Osteocyte (in vitro differentiated cells): ENCODE results near the gene IL22RA1. TPM values are rescaled to one million over a fixed set of nuclear protein-coding genes. Genes with fewer than 3 reads are reported as not detected.

Source experiments
- DNase-seq: peaks from one replicate; pipeline ENCODE4 v3.0.0; 2021; ENCODE audit warnings: mixed read lengths; ENCODE audit not compliant: unreplicated experiment; ENCODE audit errors: extremely low spot score
- H3K27ac Mint-ChIP-seq: one replicate; pipeline ENCODE4 v1.8.0; 2021; ENCODE audit warnings: mild to moderate bottlenecking, mixed read lengths; ENCODE audit not compliant: unreplicated experiment
- H3K27me3 Mint-ChIP-seq: one replicate; pipeline ENCODE4 v1.8.0; 2021; ENCODE audit warnings: mixed read lengths; ENCODE audit not compliant: unreplicated experiment
- H3K36me3 Mint-ChIP-seq: one replicate; pipeline ENCODE4 v1.8.0; 2021; ENCODE audit warnings: mixed read lengths; ENCODE audit not compliant: unreplicated experiment
- H3K4me1 Mint-ChIP-seq: one replicate; pipeline ENCODE4 v1.8.0; 2021; ENCODE audit warnings: mixed read lengths; ENCODE audit not compliant: unreplicated experiment
- H3K4me3 Mint-ChIP-seq: one replicate; pipeline ENCODE4 v1.8.0; 2021; ENCODE audit warnings: mild to moderate bottlenecking, moderate library complexity, mixed read lengths; ENCODE audit not compliant: unreplicated experiment
- H3K9me3 Mint-ChIP-seq: one replicate; pipeline ENCODE4 v1.8.0; 2021; ENCODE audit warnings: mixed read lengths; ENCODE audit not compliant: unreplicated experiment
- total RNA-seq: library from RNA; stranded (reverse); gene quantifications from 2 replicates; pipeline ENCODE4 v1.2.1, GENCODE V29; 2021
- TF ChIP-seq, protein P1 (sequence below): fragments of 200-600 bp; sonication (generic); IDR thresholded peaks from 2 replicates; pipeline ENCODE4 v1.5.0; 2021; ENCODE audit warnings: antibody characterized with exemption, mild to moderate bottlenecking, moderate library complexity

IL22RA1 gene
- total RNA-seq, 1 donor from 2014 or later: not detected

DNA sequence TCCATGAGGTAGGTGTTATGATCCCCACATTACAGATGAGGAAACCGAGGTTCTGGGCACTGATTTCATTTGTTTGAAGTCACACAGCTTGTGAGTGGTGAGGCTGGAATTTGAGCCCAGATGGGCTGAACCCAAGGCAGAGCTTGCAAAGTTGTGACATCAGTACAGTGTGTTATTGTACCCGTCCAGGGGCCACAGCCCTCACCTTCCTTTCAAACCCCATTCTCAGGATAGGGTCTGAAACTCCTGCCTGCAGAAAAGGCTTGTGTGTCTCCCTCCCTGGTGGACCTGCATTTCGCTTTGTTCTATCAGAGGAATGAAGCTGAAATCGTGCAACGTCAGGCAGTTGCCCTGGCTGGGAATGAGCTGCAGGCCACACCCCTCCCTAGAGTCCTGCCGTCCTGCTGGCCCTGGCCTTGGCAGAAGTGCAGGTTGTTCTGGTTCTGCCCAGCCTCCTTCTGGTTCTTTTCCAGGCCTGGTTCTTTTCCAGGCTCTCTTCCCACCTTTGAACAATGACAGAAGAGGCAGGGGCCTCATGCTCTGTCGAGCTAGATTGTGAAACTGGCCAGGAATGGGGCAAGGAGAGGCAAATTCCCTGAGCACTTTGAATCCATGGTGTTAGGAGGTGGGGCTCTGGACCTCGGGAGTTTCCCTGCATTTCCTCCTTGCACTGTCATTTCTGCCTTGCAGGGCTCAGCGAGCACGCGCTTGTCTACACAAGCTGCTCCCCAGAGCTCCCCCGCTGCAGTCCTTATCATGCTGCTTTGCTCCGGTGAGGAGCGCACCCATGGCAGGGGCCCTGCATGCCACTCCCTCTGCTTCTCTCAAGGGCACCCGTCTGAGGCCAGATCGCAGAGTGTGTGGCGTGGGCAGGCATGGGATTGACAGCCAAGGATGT, 22.8 kb downstream of the IL22RA1 start:
- H3K9me3 Mint-ChIP-seq: no peaks in the 10 kb centered on the region

DNA sequence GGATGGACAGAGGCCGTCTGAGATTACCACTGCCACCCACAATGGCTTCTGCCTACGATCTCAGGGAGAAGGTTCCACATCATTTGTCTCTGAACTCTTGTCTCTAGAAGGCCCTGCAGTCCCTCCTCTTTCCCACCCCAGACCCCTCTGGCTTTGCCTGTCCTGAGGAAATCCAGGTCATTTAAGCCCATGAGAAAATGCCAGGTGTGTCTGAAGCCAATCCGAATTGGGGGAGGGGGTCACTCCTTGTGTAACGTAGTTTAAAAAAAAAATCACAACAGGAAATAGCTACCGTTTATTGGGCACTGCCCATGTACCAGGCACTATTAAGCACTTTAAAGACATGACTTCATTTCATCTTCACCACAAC, 23.5 kb downstream of the IL22RA1 start:
- H3K4me3 Mint-ChIP-seq: no peak overlapping the region
- TF ChIP-seq, protein P1, sequence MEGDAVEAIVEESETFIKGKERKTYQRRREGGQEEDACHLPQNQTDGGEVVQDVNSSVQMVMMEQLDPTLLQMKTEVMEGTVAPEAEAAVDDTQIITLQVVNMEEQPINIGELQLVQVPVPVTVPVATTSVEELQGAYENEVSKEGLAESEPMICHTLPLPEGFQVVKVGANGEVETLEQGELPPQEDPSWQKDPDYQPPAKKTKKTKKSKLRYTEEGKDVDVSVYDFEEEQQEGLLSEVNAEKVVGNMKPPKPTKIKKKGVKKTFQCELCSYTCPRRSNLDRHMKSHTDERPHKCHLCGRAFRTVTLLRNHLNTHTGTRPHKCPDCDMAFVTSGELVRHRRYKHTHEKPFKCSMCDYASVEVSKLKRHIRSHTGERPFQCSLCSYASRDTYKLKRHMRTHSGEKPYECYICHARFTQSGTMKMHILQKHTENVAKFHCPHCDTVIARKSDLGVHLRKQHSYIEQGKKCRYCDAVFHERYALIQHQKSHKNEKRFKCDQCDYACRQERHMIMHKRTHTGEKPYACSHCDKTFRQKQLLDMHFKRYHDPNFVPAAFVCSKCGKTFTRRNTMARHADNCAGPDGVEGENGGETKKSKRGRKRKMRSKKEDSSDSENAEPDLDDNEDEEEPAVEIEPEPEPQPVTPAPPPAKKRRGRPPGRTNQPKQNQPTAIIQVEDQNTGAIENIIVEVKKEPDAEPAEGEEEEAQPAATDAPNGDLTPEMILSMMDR: no peak
- no peaks in the 10 kb centered on the region for H3K36me3 Mint-ChIP-seq
- no peak overlapping the region for H3K27ac Mint-ChIP-seq
- H3K4me1 Mint-ChIP-seq: peaks cover 22% of the 10 kb centered on the region
- no peak for DNase-seq
- no peaks in the 10 kb centered on the region for H3K9me3 Mint-ChIP-seq
- no peaks in the 10 kb centered on the region for H3K27me3 Mint-ChIP-seq

More for the DNA sequence above, 22.8 kb downstream of the IL22RA1 start:
- H3K4me1 Mint-ChIP-seq: peaks cover 22% of the 10 kb centered on the region
- no peak overlapping the region for H3K27ac Mint-ChIP-seq
- no peaks in the 10 kb centered on the region for H3K36me3 Mint-ChIP-seq
- H3K4me3 Mint-ChIP-seq: no peak overlapping the region
- TF ChIP-seq, protein P1: no peak
- no peak for DNase-seq
- no peaks in the 10 kb centered on the region for H3K27me3 Mint-ChIP-seq

DNA sequence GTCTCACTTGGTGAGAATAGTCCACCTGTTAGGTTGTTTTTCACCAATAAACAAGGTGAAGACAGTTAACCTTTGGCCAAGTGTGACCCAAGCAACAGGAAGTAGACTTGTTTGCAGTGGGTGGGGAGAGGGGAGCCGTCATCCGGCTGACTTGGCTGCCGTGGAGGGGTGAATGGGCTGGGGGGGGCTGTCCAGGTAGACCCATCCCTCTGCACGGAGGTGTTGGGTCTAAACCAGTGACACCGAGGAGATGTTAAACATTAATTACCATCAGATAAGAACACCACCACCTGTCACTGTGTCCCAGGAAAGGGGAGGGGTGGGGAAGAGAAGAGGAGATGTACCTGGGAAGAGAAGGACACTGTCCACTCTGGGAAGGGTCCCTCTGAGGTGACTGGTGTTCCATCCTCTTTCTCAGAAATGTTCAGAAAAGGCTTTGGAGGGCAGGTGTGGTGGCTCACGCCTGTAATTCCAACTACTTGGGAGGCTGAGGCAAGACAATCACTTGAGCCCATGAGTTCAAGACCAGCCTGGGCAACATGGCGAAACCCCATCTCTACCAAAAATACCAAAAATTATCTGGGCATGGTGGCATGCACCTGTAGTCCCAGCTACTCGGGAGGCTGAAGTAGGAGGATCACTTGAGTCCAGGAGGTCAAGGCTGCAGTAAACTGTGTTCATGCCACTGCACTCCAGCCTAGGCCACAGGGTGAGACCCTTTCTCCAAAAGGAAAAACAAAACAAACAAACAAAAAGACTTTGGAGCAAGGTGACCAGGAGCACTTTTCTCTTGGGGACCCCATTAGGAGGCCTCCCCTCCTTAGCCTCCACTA, 24.3 kb downstream of the IL22RA1 start:
- TF ChIP-seq, protein P1: no peak
- no peak for DNase-seq
- Mint-ChIP-seq H3K36me3 (no peaks in the 10 kb centered on the region), H3K4me3 (no peak overlapping the region), H3K27ac (no peak overlapping the region), H3K4me1 (peaks cover 22% of the 10 kb centered on the region), H3K9me3 (no peaks in the 10 kb centered on the region), H3K27me3 (peaks cover 3% of the 10 kb centered on the region)

DNA sequence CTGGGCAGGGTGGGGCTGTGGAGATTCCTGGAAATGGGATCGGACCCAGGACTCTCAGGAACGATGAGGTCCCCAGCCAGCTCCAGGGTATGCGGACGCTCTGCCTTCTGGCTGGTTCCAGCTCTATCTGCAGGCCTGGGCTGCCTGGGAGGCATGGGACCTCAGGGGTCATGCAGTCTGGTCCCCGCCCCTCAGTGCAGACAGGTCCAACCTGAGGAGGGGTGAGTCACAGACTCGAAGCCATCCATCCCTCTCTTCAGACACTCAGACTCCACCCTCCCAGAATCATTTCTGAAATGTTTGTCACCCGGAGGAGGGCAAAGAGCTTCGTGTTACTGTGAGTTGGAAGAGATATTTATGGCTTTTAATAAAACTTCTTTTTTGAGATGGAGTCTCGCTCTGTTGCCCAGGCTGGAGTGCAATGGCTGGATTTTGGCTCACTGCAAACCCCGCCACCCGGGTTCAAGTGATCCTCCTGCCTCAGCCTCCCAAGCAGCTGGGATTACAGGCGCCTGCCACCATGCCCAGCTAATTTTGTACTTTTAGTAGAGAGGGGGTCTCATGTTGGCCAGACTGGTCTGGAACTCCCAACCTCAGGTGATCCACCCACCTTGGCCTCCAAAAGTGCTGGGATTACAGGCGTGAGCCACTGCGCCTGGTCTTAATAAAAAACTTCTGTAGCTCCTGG, 25.1 kb downstream of the IL22RA1 start:
- TF ChIP-seq, protein P1: no peak
- no peak for DNase-seq

More for the DNA sequence above, 25.1 kb downstream of the IL22RA1 start:
- H3K27ac Mint-ChIP-seq: peak overlapping the region; percentile 67
- no peak overlapping the region for H3K4me3 Mint-ChIP-seq
- peaks cover 22% of the 10 kb centered on the region for H3K4me1 Mint-ChIP-seq
- H3K27me3 Mint-ChIP-seq: peaks cover 3% of the 10 kb centered on the region
- H3K9me3 Mint-ChIP-seq: no peaks in the 10 kb centered on the region
- no peaks in the 10 kb centered on the region for H3K36me3 Mint-ChIP-seq
